ENCODE results near the gene MASP2.
"Not testable (repeated sequence)": the region's sequence is repeated elsewhere in the genome, so short reads cannot be mapped to it uniquely, and the experiment has no call there.

The MASP2 gene

DNA sequence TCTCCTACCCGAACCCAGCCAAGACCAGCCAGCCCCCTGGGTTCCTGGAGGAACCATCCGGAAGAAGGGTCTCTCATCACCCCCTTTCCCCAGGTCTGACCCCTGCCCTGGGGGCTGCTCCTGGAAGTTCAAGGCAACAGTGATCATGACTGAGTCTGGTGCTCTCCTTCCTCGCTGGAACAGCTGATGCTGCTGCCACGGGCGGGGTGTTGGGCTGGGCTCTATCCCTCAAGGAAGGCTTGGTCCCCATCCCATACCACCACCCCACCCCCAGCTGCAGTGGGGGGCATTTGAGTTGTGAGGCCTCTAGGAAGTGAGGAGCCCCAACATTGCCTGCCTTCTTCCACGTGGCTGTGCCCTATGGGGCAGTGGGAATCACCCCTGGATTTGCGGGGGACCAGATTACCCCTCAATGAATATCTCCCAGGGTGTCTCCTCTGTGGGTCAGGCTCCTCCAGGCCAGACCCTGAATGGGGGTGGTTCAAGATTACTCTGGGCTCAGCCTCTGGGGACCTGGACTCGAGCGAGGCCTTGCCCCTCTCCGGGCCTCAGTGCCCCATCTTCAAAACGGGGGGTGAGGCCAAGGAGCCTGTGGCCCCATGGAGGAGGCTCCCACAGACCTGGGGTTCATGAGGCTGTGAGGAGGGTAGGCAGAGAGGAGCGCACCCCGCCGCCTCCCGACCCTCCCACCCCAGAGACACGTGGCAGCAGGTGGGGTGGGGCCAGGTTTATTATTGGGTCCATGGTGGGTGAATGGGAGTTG lies 2.8 kb downstream of the MASP2 start:
- TF ChIP-seq CTCF (IDR thresholded peaks at IDR 0.05; ENCODE audit: low read depth, low read length) = no peak
- H3K4me3 ChIP-seq (ENCODE audit: low read depth, low read length) = no peak overlapping the region
- no peak for DNase-seq (ENCODE audit: low read depth, low spot score)
- in situ Hi-C loops (cut with HindIII; ENCODE audit: low sequenced_read_pairs) = no loop called here

DNA sequence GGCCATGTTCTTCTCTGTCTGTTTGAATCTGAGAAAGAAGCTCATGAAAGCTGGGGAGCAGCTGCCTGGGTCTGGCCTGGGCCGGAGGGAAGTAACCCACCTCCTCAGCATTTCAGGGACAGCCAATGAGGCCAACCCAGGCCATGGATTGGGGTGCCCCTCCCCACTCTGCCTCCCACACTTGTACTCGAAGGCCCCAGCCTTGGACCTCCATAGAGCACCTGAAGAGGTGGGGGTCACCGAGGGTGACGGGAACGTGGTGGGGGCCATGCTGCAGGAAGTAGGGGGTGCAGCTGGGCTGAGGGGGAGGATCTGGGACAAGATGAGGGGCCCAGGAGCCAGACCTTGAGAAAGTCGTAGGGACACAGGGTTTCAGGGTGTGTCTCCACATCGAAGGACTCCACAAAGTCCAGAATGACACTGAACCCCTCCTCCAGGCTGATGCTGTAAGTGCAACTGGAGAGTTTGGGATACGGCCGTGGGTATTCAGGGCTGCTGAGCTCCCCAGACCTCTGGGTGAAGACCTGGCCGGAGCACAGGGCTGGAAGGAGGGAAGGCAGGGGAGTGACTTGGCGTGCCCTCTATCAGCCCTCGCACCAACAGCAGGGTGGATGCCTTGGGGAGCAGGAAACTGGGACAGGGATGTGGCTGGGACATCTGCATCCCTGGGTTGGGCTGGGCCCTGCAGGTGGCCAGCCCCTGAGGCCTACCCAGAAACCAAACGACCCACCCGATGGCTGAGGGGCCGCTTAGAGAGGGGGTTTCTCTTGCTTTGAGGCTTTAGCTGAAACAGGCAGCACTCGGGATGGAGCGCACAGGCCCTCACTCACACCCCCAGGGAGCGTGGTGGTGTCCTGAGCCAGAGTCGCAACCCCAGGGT lies 3.8 kb downstream of the MASP2 start:
- in situ Hi-C loops (cut with HindIII; ENCODE audit: low sequenced_read_pairs) = no loop called here
- no peak for TF ChIP-seq CTCF (IDR thresholded peaks at IDR 0.05; ENCODE audit: low read depth, low read length)
- no peak for DNase-seq (ENCODE audit: low read depth, low spot score)
- no peak overlapping the region for H3K4me3 ChIP-seq (ENCODE audit: low read depth, low read length)

DNA sequence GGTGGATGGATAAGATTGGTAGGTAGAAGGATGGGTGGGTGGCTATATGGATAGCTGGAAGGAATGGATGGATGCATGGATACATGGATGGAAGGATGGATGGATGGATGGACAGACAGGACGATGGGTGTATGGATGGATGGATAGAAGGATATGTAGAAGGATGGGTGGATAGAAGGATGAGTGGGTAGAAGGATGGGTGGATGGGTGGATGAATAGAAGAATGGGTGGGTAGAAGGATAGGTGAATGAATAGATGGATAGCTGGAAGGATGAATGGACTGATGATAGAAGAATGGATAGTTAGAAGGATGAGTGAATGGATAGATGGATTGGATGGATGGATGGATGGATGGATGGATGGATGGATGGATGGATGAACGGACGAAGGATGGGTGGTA lies 5.0 kb downstream of the MASP2 start:
- no peak for DNase-seq (ENCODE audit: low read depth, low spot score)
- no peak overlapping the region for H3K4me3 ChIP-seq (ENCODE audit: low read depth, low read length)
- no peak for TF ChIP-seq CTCF (IDR thresholded peaks at IDR 0.05; ENCODE audit: low read depth, low read length)
- in situ Hi-C loops (cut with HindIII; ENCODE audit: low sequenced_read_pairs) = no loop called here

DNA sequence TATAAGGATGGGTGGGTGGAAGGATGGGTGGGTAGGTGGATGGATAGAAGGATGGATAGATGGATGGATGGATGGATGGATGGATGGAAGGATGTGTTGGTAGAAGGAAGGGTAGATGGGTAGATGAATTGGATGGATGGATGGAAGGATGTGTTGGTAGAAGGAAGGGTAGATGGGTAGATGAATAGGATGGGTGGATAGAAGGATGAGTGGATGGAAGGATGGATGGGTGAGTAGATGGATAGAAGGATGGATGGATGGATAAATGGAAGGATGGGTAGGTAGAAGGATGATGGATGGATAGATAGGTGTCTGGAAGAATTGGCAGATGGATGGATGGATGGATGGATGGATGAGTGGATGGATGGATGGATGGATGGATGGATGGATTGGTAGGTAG lies 6.0 kb downstream of the MASP2 start:
- DNase-seq (ENCODE audit: low read depth, low spot score) = no peak
- TF ChIP-seq CTCF (IDR thresholded peaks at IDR 0.05; ENCODE audit: low read depth, low read length) = no peak
- in situ Hi-C loops (cut with HindIII; ENCODE audit: low sequenced_read_pairs) = no loop called here
- no peak overlapping the region for H3K4me3 ChIP-seq (ENCODE audit: low read depth, low read length)

- H3K4me3 ChIP-seq (ENCODE audit: low read depth, low read length); DNase-seq (ENCODE audit: low read depth, low spot score); in situ Hi-C loops (cut with HindIII; ENCODE audit: low sequenced_read_pairs): not testable (repeated sequence)
These were observed 7.0 kb downstream of the MASP2 start for GRCh38 chr1:11040105-11040429.

DNA sequence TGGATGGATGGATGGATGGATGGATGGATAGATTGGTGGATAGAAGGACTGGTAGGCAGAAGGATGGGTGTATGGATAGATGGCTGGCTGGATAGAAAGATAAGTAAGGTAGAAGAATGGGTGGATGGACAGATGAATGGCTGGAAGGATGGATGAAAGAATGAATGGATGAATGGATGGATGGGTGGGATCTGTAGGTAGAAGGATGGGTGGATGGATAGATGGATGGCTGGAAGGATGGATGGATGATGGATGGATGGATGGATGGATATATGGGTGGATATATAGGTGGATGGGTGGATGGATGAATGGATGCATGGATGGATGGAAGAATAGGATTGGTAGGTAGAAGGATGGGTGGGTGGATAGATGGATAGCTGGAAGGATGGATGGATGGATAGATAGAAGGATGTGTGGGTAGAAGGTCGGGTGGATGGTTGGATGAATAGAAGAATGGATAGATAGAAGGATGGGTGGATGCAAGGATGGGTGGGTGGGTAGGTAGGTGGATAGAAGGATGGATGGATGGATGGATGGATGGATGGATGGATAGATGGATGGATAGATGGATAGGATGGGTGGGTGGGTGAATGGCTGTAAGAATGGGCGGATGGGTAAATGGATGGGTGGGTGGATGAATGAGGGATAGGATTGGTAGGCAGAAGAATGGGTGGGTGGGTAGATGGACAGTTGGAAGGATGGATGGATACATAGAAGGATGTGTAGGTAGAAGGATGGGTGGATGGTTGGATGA lies 7.5 kb downstream of the MASP2 start:
- no peak for TF ChIP-seq CTCF (IDR thresholded peaks at IDR 0.05; ENCODE audit: low read depth, low read length)

More for the DNA sequence above, 7.5 kb downstream of the MASP2 start:
- DNase-seq (ENCODE audit: low read depth, low spot score) = no peak
- in situ Hi-C loops (cut with HindIII; ENCODE audit: low sequenced_read_pairs) = no loop called here
- no peak overlapping the region for H3K4me3 ChIP-seq (ENCODE audit: low read depth, low read length)
